ENCODE measurements around the gene ITPR1.

DNA sequence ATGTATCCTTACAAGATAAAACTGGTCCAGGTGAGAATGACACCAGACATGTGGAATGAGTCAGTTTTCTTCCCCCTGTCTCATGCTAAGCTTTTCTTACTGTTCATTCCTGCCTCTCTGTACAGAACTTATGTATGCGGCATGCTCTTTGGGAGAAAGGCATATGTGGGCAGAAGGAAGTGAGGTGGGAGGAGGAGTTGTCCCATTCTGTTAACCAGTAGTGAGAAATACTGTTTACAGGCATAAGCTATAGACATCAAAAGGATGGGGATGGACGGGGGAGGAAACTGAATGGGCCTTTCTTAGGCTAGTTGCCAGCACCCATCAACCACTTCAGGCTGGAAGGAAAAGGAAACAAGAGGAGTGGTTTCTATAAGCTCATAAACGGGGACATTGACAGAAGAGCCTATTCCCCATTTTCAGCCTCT is 342.5 kb downstream of the ITPR1 start:
- TF ChIP-seq, protein P1, sequence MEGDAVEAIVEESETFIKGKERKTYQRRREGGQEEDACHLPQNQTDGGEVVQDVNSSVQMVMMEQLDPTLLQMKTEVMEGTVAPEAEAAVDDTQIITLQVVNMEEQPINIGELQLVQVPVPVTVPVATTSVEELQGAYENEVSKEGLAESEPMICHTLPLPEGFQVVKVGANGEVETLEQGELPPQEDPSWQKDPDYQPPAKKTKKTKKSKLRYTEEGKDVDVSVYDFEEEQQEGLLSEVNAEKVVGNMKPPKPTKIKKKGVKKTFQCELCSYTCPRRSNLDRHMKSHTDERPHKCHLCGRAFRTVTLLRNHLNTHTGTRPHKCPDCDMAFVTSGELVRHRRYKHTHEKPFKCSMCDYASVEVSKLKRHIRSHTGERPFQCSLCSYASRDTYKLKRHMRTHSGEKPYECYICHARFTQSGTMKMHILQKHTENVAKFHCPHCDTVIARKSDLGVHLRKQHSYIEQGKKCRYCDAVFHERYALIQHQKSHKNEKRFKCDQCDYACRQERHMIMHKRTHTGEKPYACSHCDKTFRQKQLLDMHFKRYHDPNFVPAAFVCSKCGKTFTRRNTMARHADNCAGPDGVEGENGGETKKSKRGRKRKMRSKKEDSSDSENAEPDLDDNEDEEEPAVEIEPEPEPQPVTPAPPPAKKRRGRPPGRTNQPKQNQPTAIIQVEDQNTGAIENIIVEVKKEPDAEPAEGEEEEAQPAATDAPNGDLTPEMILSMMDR (IDR thresholded peaks at IDR 0.05): no peak
- TF ChIP-seq POLR2A (IDR thresholded peaks at IDR 0.05) (no peak), EP300 (IDR thresholded peaks at IDR 0.05) (no peak)
